Upper lobe of right lung (tissue), 1 donor: ENCODE data around the gene COQ4. TPM values are rescaled to one million over a fixed set of nuclear protein-coding genes. Genes with fewer than 3 reads are reported as not detected.
"Not testable (repeated sequence)": the region's sequence is repeated elsewhere in the genome, so short reads cannot be mapped to it uniquely, and the experiment has no call there.

ENCODE experiments used
- ATAC-seq: fragments of 200-7000 bp; cut with Tn5 transposase; one replicate; pipeline ENCODE4 v1.9.1; 2020; ENCODE audit warnings: mild to moderate bottlenecking, moderate library complexity
- DNase-seq: peaks from one replicate; pipeline ENCODE4 v3.0.0-alpha.2; 2020
- H3K27ac ChIP-seq: fragments of 200-600 bp; one replicate; pipeline ENCODE4 v1.8.0; 2022
- H3K27me3 ChIP-seq: fragments of 200-600 bp; one replicate; pipeline ENCODE4 v1.8.0; 2022; ENCODE audit warnings: mild to moderate bottlenecking
- H3K36me3 ChIP-seq: fragments of 200-600 bp; one replicate; pipeline ENCODE4 v1.8.0; 2022
- H3K4me1 ChIP-seq: fragments of 200-600 bp; one replicate; pipeline ENCODE4 v1.8.0; 2022
- H3K4me3 ChIP-seq: fragments of 200-600 bp; one replicate; pipeline ENCODE4 v1.8.0; 2022; ENCODE audit warnings: mild to moderate bottlenecking
- H3K9me3 ChIP-seq: fragments of 200-600 bp; one replicate; pipeline ENCODE4 v1.8.0; 2022
- intact Hi-C: fragments of 100-400 bp; cut with DNase I; formaldehyde crosslinking; loops from one replicate; pipeline ENCODE4 v1.11.0; 2022
- total RNA-seq: library from RNA; stranded (reverse); fragmentation: NEBNext Ultra II Directional; extraction: Animal tissue kit (Norgen Biotek cat#: 25700); gene quantifications from one replicate; pipeline ENCODE4 v1.2.1, GENCODE V29; 2021
- TF ChIP-seq, protein P1 (sequence below): fragments of 200-600 bp; IDR thresholded peaks from one replicate; pipeline ENCODE4 v1.8.0; 2022; ENCODE audit warnings: antibody characterized with exemption
- donor health status: DM: no; HTN: yes; CAD: no; lungs with severe emphysema.

The COQ4 gene
- total RNA-seq, 1 donor from 2014 or later, result 31.0 TPM

DNA sequence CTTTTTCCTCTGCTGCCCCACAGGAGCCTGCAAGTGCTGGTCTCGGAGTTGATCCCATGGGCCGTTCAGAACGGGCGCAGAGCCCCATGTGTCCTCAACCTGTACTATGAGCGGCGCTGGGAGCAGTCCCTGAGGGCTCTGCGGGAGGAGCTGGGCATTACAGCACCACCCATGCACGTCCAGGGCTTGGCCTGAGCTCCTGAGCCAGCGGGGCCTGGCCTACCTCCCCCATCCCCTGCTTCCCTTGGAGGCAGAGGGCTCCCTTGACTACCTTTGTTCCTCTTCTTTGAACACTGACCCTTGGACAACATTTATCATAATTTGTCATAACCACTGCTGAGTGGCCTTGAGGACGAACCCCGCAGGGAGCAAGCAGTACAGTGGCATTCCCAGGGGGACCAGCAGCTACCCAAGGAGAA is 10.8 kb downstream of the COQ4 start:
- DNase-seq (no peak), ATAC-seq (no peak)
- H3K4me3 ChIP-seq, result no peak overlapping the region
- H3K9me3 ChIP-seq, result no peaks in the 10 kb centered on the region
- H3K27me3 ChIP-seq, result no peaks in the 10 kb centered on the region
- intact Hi-C loops, result no loop called here
- H3K27ac ChIP-seq, result no peak overlapping the region
- no peaks in the 10 kb centered on the region for H3K4me1 ChIP-seq
- H3K36me3 ChIP-seq, result peaks cover 21% of the 10 kb centered on the region
- TF ChIP-seq, protein P1, sequence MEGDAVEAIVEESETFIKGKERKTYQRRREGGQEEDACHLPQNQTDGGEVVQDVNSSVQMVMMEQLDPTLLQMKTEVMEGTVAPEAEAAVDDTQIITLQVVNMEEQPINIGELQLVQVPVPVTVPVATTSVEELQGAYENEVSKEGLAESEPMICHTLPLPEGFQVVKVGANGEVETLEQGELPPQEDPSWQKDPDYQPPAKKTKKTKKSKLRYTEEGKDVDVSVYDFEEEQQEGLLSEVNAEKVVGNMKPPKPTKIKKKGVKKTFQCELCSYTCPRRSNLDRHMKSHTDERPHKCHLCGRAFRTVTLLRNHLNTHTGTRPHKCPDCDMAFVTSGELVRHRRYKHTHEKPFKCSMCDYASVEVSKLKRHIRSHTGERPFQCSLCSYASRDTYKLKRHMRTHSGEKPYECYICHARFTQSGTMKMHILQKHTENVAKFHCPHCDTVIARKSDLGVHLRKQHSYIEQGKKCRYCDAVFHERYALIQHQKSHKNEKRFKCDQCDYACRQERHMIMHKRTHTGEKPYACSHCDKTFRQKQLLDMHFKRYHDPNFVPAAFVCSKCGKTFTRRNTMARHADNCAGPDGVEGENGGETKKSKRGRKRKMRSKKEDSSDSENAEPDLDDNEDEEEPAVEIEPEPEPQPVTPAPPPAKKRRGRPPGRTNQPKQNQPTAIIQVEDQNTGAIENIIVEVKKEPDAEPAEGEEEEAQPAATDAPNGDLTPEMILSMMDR, result no peak

DNA sequence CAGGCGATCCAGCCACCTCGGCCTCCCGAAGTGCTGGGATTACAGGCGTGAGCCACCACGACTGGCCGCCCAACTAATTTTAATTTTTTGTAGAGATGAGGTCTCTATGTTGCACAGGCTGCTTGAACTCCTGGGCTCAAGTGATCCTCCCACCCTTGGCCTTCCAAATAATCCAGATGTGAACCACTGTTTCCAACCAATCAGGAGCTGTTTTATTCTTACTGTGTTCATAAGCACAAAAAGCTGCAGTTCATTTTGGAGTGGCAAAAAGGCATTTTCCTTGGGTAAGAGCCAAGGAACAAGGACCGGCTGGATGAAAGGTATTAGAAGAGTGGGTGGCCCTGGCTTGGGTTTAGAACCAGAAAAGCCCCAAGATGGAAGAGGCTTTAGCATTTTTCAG is 12.5 kb downstream of the COQ4 start:
- H3K27me3 ChIP-seq, result no peaks in the 10 kb centered on the region
- no peaks in the 10 kb centered on the region for H3K9me3 ChIP-seq
- H3K4me3 ChIP-seq, result no peak overlapping the region
- no peaks in the 10 kb centered on the region for H3K4me1 ChIP-seq
- peaks cover 19% of the 10 kb centered on the region for H3K36me3 ChIP-seq
- TF ChIP-seq, protein P1, result no peak
- no peak overlapping the region for H3K27ac ChIP-seq
- ATAC-seq (no peak), DNase-seq (no peak)
- intact Hi-C loops, result no loop called here

DNA sequence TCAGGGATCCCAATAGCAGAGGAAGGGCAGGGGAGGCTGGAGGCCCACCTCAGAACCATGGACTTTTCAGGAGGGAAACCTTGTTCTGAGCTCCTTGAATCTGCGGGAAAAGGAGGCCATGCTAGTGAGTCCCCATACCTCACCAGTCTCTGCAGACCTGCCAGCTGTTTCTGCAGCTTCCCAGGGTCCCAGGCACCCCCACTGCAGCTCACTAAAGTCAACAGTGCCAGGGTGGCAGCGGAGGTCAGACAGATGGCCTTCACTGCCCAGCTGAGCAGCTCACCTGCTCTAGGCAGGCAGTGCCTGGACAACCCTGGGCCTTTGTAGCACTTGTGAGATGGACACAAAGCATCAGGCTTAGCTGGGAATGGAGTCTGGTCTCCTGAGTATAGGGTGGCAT is 13.3 kb downstream of the COQ4 start:
- TF ChIP-seq, protein P1, result no peak
- peaks cover 2% of the 10 kb centered on the region for H3K4me1 ChIP-seq
- peaks cover 19% of the 10 kb centered on the region for H3K36me3 ChIP-seq
- no peak overlapping the region for H3K4me3 ChIP-seq
- no peaks in the 10 kb centered on the region for H3K9me3 ChIP-seq
- no peak for DNase-seq
- no peaks in the 10 kb centered on the region for H3K27me3 ChIP-seq
- intact Hi-C loops, result no loop called here
- no peak for ATAC-seq
- H3K27ac ChIP-seq, result no peak overlapping the region

DNA sequence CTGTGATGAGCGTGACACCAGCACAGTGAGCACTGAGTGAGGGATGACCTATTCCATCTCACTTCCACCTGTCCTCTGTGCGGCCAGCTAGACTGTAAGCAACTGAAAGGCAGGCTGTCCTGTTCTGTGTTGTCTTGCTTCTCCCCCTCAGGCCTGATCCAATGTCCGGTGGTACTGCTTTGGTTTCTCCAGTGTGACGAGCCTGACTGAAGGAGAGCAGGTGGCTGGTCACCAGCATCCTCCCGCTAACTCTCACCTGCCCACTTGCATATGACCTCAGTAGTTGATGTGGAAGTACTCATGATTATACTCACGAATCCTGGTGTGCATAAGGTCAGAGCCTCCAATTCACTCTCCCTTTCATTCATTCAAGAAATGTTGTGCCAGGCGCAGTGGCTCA is 15.3 kb downstream of the COQ4 start:
- no peak for DNase-seq
- TF ChIP-seq, protein P1, result no peak
- no peak for ATAC-seq

DNA sequence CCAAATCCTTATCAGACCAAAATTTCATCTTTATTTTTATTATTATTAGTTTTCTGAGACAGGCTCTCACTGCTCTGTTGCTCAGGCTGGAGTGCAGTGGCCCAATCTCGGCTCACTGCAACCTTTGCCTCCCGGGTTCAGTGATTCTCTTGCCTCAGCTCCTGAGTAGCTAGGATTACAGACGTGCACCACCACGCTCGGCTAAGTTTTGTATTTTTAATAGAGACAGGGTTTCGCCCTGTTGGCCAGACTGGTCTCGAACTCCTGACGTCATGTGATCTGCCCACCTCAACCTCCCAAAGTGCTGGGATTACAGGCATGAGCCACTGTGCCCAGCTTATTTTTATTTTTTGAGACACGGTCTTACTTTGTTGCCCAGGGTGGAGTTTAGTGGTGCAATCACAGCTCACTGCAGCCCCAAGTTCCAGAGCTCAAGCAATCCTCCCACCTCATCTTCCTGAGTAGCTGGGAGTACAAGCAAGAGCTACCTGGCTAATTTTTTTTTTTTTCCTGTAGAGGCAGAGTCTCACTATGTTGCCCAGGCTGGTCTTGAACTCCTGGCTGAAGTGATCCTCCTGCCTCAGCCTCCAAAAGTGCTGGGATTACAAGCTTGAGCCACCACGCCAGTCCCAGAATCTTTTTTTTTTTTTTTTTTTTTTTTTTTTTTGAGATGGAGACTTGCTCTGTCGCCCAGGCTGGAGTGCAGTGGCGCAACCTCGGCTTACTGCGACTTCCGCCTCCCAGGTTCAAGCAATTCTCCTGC is 16.4 kb downstream of the COQ4 start:
- intact Hi-C loops, H3K27me3 ChIP-seq, H3K27ac ChIP-seq, H3K4me1 ChIP-seq, H3K9me3 ChIP-seq, ATAC-seq, DNase-seq, H3K4me3 ChIP-seq: not testable (repeated sequence)
- H3K36me3 ChIP-seq, result peaks cover 14% of the 10 kb centered on the region

More for the DNA sequence above, 15.3 kb downstream of the COQ4 start:
- Histone ChIP-seq H3K9me3 (no peaks in the 10 kb centered on the region), H3K4me1 (peaks cover 4% of the 10 kb centered on the region), H3K36me3 (peaks cover 14% of the 10 kb centered on the region), H3K27me3 (no peaks in the 10 kb centered on the region), H3K27ac (no peak overlapping the region), H3K4me3 (no peak overlapping the region)
- intact Hi-C loops, result no loop called here

DNA sequence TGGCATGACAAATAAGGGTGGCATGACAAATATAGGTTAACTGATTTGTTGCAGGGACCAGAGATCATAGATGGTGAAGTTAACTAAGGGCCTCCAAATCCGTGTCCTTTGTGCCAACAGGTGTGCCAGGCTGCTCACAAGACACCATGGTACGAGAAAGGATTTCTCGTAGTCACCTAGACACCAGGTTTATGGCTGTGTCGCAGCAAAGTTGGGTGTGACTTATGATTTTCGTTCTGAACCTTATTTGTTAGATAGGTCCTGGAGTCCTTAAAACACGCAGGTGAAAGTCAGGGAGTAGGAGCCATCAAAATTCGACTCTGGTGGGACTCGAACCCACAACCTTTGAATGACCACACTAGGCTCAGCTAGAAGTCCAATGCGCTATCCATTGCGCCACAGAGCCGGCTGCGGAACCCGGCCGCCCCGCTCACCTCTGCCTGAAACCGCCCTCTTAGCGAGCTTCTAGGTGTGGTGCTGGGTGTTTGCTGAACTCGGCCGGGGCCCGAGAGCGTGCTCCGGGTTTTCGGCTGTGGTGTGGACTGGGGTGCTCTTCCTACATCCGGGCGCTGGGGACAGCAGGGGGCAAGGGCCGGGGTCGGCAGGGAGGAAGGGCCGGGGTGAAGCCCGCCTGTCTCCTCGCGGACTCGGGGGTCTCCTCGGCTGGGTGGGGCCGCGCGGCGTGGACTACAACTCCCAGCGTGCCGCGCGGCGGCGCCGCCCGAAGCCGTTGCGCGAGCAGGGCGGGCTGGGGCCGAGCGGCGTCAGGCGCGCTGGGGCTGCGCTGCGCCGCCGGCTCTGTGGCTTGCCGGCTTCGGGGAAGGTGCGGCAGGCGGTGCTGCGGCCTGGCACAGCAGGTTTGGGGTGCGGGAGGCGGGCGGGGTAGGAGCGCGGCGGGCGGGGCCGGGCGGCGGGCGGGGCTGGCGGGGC is 17.4 kb downstream of the COQ4 start, which contains the start of gene SLC27A4:
Gene SLC27A4 (plus strand): TSS at position 767 of the 930 bp plus-strand sequence. CDS start 2,606 bp downstream, outside the sequence.
- Histone ChIP-seq H3K36me3 (peaks cover 23% of the 10 kb centered on the region), H3K9me3 (no peaks in the 10 kb centered on the region), H3K4me3 (peak within 1 kb of the TSS; percentile 91), H3K27ac (peak within 1 kb of the TSS; percentile 76), H3K4me1 (peaks cover 4% of the 10 kb centered on the region), H3K27me3 (no peaks in the 10 kb centered on the region)
- DNase-seq (peak; percentile 93), ATAC-seq (peak; percentile 95)
- intact Hi-C loops, result loop anchor here (10.0 kb wide), 1 partner anchor 45 kb away; no protein-coding TSS in a partner anchor
- TF ChIP-seq, protein P1, result no peak
